ENCODE measurements around the gene VWA5B1.
A peak's percentile ranks its signal among the peaks of the same experiment; 100 is the strongest.

VWA5B1 gene

GRCh38 chr1:20367626-20368025 lies 77.0 kb downstream of the VWA5B1 start:
- DNase-seq (ENCODE audit: low read depth in 2 of 2) = no peak

DNA sequence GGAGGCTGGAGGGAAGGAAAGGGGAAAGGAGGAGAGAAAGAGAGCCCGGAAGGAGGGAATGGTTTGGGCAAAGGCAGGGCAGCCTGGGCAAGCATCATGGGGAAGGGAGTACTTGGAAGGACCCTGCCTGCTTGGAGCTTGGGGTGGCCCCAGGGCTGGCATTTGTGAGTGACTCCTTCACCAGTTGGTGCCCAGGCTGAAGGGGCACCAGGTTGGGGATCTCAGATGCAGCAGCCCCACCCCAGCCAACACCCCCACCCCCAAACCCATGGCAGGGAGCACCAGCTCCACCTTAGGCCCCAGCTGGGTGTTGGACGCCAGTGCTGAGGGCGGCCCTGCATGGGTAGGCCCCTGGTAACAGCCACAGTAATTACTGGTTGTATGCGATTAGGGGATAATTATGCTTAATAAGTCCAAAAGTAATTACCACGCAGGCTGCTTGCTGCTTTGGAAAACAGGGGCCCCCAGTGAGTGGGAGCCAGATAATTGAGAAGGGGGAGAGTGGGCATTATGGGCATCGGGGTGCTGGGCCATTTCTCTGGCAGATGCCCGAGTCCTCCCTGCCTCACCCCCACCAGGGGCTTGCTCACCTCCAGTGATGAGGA lies 78.3 kb downstream of the VWA5B1 start:
- no peak for DNase-seq (ENCODE audit: low read depth in 2 of 2)

DNA sequence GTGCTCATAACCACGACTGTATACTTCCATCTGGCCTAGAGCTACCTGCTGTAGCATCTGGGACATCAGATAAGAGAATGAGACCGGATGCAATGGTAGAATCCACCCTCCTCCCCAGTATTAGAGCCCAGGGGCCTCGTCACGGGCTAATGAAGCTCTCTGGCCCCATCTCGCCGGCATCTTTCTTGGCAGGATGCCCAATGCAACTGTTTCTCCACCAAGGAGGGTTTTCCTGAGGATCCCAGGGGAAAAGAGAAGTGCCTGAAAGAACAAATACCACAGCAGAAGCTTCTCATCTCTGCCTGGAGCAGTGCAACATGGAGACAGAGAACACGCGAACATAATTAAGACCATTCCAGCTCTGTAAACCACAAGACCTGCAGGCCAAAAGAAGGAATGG lies 80.0 kb downstream of the VWA5B1 start:
- DNase-seq (ENCODE audit: low read depth in 2 of 2) = no peak

- no peak for DNase-seq (ENCODE audit: low read depth in 2 of 2)
Observed at GRCh38 chr1:20371411-20371810, 80.7 kb downstream of the VWA5B1 start.

DNA sequence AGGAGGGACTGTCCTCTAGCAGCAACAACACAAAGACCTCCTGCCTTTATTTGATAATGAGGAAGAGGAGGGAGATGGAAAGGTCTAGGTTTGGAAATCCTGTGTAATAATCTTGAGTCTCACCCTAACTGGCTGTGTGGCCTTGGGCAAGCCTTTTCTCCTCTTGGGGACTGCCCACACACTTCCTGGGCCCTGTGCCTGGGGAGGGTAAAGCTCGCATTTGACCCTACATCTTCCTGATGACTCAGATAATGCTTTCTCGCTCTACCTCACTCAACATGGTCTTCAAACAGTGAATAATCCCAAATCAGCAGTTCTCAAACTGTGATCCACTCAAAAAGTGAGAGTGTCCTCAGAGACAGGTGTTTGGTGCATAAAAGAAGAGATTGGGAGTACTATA lies 81.2 kb downstream of the VWA5B1 start:
- DNase-seq (ENCODE audit: low read depth in 2 of 2) = no peak

DNA sequence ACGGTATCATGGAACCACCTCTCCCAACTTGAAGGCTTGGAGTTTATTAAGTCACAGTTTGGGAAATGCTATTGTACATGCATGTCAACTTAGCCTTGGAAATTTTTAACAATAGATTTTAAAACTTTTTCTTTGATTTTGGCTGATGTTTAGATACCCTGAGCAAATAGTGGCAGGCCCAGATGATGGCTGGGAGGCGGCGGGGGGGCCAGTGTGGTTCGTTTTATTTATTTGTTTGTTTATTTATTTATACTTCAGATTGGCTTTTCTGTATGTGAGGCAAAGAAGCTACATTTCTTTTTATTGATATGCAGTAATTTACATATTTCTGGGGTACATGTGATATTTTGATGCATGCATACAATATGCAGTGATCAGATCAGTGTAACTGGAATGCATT lies 82.0 kb downstream of the VWA5B1 start:
- DNase-seq (ENCODE audit: low read depth in 2 of 2) = no peak

- DNase-seq (ENCODE audit: low read depth in 2 of 2) = no peak
Observed at GRCh38 chr1:20373286-20373685, 82.6 kb downstream of the VWA5B1 start.

GRCh38 chr1:20373764-20374163 lies 83.1 kb downstream of the VWA5B1 start:
- no peak for DNase-seq (ENCODE audit: low read depth in 2 of 2)

GRCh38 chr1:20375563-20375962 lies 84.9 kb downstream of the VWA5B1 start:
- DNase-seq (ENCODE audit: low read depth in 2 of 2) = no peak

- DNase-seq (ENCODE audit: low read depth in 2 of 2) = no peak
Observed at GRCh38 chr1:20376171-20376570, 85.5 kb downstream of the VWA5B1 start.

DNA sequence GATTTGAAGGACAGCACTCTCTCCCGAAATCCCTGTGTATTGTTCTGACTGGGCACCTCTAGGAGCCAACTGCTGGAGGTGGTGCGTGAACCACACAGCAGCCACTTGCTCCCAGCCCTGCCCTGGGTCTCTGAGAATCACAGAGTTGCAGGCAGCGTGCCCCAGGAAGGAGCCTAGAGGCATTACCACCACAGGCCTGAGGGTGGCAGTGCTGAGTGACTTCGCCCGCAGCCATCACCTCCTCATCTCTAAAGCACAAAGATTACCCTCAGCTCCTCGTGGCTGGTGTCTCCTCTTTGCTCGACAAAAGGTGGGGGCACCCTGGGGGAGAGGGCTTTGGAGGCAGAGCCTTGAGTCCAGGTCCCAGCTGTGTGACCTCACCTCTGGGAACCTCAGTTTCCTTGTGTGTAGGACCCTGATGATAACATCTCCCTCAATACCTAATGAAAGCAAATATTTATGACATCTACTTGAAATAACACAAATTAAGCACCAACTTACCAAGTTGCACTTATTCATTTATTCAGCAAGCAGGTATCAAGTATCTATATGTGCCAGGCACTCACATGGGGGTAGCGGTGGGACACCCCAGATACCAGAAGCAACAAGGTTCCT lies 86.3 kb downstream of the VWA5B1 start:
- peak; percentile 14 to 22 for DNase-seq (ENCODE audit: low read depth in 2 of 2)

- DNase-seq (ENCODE audit: low read depth in 2 of 2) = no peak
Observed at GRCh38 chr1:20377516-20378270, 87.0 kb downstream of the VWA5B1 start.

DNA sequence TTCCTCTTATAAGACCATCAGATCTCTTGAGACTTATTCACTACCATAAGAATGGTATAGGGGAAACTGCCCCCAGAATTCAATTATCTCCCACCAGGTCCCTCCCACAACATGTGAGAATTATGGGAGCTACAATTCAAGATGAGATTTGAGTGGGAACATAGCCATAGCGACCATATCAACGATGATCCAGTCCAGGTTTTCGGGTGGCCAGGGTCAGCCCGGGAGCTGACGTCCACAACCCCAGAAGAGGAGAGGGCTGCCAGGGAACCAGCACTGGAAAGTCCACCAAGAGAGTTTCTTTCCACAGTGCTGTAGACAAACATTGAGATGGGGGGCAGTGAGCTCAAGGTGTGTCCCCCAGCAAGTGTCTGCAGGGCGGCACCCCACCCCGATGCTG lies 88.4 kb downstream of the VWA5B1 start:
- DNase-seq (ENCODE audit: low read depth in 2 of 2) = no peak

- DNase-seq (ENCODE audit: low read depth in 2 of 2) = no peak
Observed at GRCh38 chr1:20380175-20380574, 89.5 kb downstream of the VWA5B1 start.

DNA sequence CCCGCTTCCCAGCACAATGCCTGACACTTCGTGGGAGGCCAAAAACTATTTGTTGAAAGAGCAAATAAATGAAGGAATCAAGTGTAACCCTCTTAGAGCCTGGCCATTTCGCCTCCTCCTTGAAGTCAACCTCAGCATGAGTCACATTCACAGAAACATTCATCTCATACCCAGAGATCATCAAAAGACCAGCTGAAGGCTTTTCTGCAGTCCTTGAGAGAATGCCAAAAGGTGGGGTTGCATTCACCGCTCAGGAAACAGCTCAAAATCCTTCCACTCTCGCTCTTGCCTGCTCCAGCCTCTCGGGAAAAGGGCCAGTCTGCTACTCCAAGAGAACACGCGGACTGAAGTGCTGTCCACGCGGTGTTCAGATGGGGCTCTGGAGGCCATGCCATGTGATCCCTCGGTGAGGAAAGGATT lies 90.0 kb downstream of the VWA5B1 start:
- no peak for DNase-seq (ENCODE audit: low read depth in 2 of 2)

GRCh38 chr1:20381045-20381641 lies 90.5 kb downstream of the VWA5B1 start:
- no peak for DNase-seq (ENCODE audit: low read depth in 2 of 2)

DNA sequence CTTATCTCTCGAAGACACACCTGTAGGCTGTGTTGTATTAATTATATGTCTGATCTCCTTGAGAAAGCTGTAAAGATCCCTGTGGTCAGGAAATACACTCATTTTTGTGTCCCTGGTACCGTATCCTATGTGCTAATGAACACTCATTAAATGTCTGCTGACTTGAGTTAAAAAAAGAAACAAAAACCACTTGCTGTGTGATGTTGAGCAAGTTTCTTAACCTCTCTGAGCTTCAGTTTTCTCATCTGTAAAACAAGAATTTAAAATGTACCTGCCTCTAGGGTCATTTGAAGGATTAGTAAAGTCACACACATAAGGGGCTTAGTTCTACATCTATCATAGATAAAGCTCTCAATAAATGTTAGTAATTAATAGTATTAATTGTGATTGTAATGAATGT lies 91.3 kb downstream of the VWA5B1 start:
- no peak for DNase-seq (ENCODE audit: low read depth in 2 of 2)

- no peak for DNase-seq (ENCODE audit: low read depth in 2 of 2)
Observed at GRCh38 chr1:20382711-20383110, 92.0 kb downstream of the VWA5B1 start.

GRCh38 chr1:20383631-20384030 lies 93.0 kb downstream of the VWA5B1 start:
- no peak for DNase-seq (ENCODE audit: low read depth in 2 of 2)

GRCh38 chr1:20385630-20386029 lies 95.0 kb downstream of the VWA5B1 start:
- no peak for DNase-seq (ENCODE audit: low read depth in 2 of 2)

- DNase-seq (ENCODE audit: low read depth in 2 of 2) = no peak
Observed at GRCh38 chr1:20386323-20387081, 95.8 kb downstream of the VWA5B1 start.

DNA sequence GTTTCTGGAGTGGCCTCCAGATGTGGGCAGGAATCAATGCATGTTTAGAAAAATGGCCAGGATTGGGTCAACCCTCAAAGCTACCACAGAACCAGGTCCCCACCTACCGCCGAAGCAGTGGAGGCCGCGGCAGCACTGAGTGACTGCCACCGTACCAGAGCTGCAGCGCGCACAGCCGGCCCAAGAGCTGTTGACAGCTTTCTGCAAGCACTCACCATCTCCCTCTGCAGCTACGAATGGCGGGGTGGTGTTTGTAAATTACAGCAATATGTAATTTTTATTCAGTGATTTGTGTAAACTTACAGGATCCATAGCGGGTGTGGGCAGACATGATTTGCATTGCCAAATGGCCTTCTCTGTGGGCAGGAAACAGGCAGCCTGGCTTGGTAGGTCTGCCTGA lies 98.9 kb downstream of the VWA5B1 start:
- DNase-seq (ENCODE audit: low read depth in 2 of 2) = no peak
